Loucy (cell line): ENCODE measurements around the gene FMR1.

Experiments used
- CTCF ChIP-seq: fragments of 200-600 bp; sonication (generic); conservative IDR thresholded peaks from 2 replicates; pipeline ENCODE4 v1.5.1; 2014; ENCODE audit warnings: mild to moderate bottlenecking, antibody characterized with exemption, low read length
- EZH2phosphoT487 ChIP-seq: fragments of 200-600 bp; IDR thresholded peaks from 2 replicates; pipeline ENCODE4 v1.6.1; 2018; ENCODE audit warnings: antibody characterized with exemption, mild to moderate bottlenecking, moderate library complexity, borderline replicate concordance

- no peak for TF ChIP-seq CTCF
- no peak for TF ChIP-seq EZH2phosphoT487
Observed at GRCh38 chrX:147981038-147981752, 69.5 kb downstream of the FMR1 start, which contains the start of gene FMR1NB.
